Large intestine (tissue), 3 donors: ENCODE measurements around the gene LY6G6D. TPM values are rescaled to one million over a fixed set of nuclear protein-coding genes. Genes with fewer than 3 reads are reported as not detected.
A peak's percentile ranks its signal among the peaks of the same experiment; 100 is the strongest.

Experiments
- DNase-seq, 2 donors: peaks; one replicate each; pipeline versions ENCODE4 v3.0.0 to v3.0.0-alpha.2; 2013
- H3K27ac ChIP-seq: one replicate; pipeline ENCODE4 v1.5.1; 2013; ENCODE audit warnings: low read length
- H3K27me3 ChIP-seq: 2 replicates; pipeline ENCODE4 v1.6.1; 2013; ENCODE audit warnings: low read length; ENCODE audit not compliant: control insufficient read depth, insufficient read depth
- H3K36me3 ChIP-seq: 2 replicates; pipeline ENCODE4 v1.6.1; 2013; ENCODE audit warnings: low read length; ENCODE audit not compliant: control insufficient read depth, insufficient read depth
- H3K4me1 ChIP-seq: one replicate; pipeline ENCODE4 v1.6.1; 2013; ENCODE audit warnings: low read length; ENCODE audit not compliant: control insufficient read depth, insufficient read depth
- H3K4me3 ChIP-seq: one replicate; pipeline ENCODE4 v1.5.1; 2013; ENCODE audit warnings: low read length
- H3K9me3 ChIP-seq: one replicate; pipeline ENCODE4 v1.6.1; 2013; ENCODE audit warnings: mild to moderate bottlenecking, low read depth, low read length, moderate library complexity; ENCODE audit not compliant: control insufficient read depth
- WGBS: methylation state at CpG from one replicate; pipeline ENCODE4 v1.1.5; 2013; ENCODE audit warnings: low lambda C conversion rate; ENCODE audit not compliant: insufficient coverage; 5-methylcytosine and 5-hydroxymethylcytosine counted together
- polyA plus RNA-seq: library from polyadenylated mRNA; unstranded; fragments of 120-200 nt; gene quantifications from one replicate; pipeline ENCODE4 v1.2.1, GENCODE V29; 2013

LY6G6D gene
- polyA plus RNA-seq, 1 donor: 0.19 TPM

DNA sequence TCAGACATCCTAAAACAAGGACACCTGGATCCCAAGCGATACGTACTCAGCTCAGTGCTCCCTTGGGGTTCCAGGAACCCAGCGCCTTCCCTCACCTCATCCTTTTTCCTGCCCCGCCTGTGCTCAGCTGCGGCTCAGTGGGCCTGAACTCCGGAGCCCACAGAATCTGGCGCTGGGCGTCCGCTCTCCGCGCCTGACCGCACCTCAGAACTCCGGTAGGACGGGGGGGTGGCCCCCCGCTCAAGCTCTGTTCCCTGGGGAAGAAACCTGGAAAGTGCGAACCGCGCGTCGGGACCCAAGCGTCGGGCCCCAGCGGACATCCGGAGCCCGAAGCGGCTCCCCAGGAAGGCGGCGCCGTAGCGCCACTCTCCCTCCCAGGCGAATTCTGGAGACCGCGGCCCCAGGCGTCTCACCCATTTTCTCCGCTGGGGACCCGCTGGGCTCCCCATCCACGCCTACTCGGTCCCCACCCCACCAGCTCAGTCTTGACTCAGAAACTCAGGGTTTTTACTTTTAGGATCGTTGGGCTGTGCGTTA is 33.9 kb upstream of the LY6G6D start:
- peaks cover 15% of the 10 kb centered on the region for H3K4me1 ChIP-seq
- WGBS: no CpG with 5 or more reads among the region's 40 CpGs
- peaks cover 3% of the 10 kb centered on the region for H3K36me3 ChIP-seq
- no peaks in the 10 kb centered on the region for H3K9me3 ChIP-seq
- peak overlapping the region; percentile 53 for H3K4me3 ChIP-seq
- peak overlapping the region; percentile 71 for H3K27ac ChIP-seq
- H3K27me3 ChIP-seq: no peaks in the 10 kb centered on the region
- DNase-seq: peak in 1 of 2 donors; percentile 63

DNA sequence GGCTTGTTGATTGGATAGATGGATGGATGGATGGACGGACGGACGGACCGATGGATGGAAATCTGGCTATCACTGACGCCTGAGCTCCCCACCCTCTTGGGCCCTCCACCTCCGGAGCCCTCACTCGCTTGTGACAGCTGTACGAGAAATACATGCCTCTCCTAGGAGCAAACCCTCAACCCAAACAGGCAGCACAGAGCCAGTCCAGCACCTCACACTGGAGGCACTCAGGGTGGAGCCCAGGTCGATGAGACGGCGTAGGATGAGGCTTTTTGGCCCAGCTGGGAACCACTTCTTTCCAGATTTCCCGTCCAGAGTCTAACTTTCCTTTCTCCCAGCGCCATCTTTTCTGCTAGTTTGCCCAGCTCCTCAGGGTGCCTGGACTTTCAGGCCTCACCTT is 31.6 kb upstream of the LY6G6D start:
- Histone ChIP-seq H3K4me3 (peak overlapping the region; percentile 51), H3K36me3 (peaks cover 27% of the 10 kb centered on the region), H3K9me3 (no peaks in the 10 kb centered on the region), H3K27ac (peak overlapping the region; percentile 78), H3K27me3 (no peaks in the 10 kb centered on the region), H3K4me1 (peaks cover 15% of the 10 kb centered on the region)
- peak in 1 of 2 donors; percentile 47 for DNase-seq
- WGBS: no CpG with 5 or more reads among the region's 13 CpGs

DNA sequence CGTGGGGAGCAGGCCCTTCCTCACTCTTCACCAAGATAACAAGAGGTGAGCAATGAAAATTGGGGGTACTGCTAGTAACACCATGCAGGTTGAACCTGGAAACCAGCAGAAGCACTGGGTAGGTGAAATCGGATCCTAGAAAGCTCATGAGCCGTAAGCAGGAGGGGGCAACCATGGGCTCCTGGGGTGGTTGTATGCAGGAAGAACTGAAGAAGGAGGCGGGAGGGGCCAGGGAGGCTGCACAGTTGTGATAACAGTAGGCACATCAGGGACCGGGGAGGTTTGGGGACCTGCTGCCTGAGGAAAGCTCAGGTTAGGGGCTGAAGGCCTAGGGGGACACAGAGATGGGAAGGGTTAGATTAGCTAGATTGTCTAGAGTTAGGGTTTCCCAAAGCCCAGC is 28.7 kb upstream of the LY6G6D start:
- Histone ChIP-seq H3K27ac (no peak overlapping the region), H3K27me3 (no peaks in the 10 kb centered on the region), H3K4me3 (no peak overlapping the region), H3K4me1 (peaks cover 18% of the 10 kb centered on the region), H3K36me3 (peaks cover 54% of the 10 kb centered on the region), H3K9me3 (no peaks in the 10 kb centered on the region)
- no CpG with 5 or more reads among the region's 5 CpGs for WGBS
- DNase-seq: no peak

DNA sequence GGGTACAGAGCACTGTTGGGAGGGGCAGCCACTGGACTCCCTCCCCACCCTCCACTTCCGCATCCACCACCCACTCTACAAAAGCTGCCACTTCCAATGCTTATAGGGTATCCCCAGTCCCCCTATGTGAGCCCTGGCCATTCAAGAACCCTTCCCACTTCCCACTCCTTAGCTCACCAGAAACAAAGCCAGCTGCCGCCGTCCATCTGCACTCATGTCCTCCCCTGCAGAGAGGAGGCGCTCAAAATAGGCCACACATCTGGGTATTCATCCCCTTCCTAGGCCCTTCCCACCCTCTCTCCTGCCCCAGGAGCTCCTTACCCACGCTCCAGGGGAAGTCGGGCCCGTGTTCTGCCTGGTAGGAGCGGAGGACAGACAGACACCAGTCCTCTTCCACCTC is 27.8 kb upstream of the LY6G6D start:
- WGBS: no CpG with 5 or more reads among the region's 8 CpGs
- H3K36me3 ChIP-seq: peaks cover 60% of the 10 kb centered on the region

DNA sequence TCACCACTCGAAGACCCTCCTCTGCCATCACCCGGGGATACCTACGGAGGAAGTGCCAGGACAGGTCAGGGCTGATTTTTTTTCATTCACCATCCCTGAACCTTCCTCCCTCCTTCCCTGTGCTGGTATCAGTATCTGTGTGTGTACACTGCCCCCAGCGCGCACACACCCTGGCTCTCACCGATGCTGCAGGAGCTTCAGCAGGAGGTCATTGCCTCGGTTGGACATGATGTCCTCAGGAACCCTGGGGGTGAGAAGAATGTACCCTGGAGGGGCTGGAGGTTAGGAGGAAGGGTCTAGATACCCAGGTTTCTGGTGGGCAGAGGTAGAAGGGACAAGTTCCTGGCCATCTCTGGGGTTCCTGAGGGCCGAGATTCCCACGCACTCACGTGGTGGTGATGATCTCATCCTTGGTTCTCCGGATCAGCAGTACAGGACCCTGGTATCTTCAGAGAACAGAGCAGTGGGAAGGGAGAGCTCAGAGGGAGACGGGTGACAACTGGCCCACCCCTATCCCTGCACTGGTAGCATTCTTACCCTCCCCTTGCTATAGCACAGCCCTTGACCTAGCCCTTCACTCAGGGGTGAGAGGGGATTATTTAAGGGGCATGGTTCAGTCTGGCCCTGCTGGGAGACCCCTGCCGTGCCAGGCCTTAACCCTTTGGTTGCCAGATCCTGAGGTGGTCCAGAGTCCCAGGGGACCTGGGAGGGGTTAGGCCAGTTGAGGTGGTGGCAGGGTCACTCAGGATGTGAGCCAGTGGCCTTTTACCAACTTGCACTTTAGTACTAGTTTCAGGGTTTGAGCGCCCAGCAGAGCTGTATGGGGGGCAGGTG is 27.1 kb upstream of the LY6G6D start:
- Histone ChIP-seq H3K4me3 (no peak overlapping the region), H3K4me1 (peaks cover 18% of the 10 kb centered on the region), H3K9me3 (peaks cover 2% of the 10 kb centered on the region), H3K27ac (no peak overlapping the region), H3K36me3 (peaks cover 68% of the 10 kb centered on the region), H3K27me3 (no peaks in the 10 kb centered on the region)
- WGBS: no CpG with 5 or more reads among the region's 14 CpGs
- DNase-seq: no peak

More for the DNA sequence above, 27.8 kb upstream of the LY6G6D start:
- no peaks in the 10 kb centered on the region for H3K27me3 ChIP-seq
- no peak for DNase-seq
- H3K4me1 ChIP-seq: peaks cover 18% of the 10 kb centered on the region
- no peak overlapping the region for H3K4me3 ChIP-seq
- H3K27ac ChIP-seq: no peak overlapping the region
- H3K9me3 ChIP-seq: no peaks in the 10 kb centered on the region

DNA sequence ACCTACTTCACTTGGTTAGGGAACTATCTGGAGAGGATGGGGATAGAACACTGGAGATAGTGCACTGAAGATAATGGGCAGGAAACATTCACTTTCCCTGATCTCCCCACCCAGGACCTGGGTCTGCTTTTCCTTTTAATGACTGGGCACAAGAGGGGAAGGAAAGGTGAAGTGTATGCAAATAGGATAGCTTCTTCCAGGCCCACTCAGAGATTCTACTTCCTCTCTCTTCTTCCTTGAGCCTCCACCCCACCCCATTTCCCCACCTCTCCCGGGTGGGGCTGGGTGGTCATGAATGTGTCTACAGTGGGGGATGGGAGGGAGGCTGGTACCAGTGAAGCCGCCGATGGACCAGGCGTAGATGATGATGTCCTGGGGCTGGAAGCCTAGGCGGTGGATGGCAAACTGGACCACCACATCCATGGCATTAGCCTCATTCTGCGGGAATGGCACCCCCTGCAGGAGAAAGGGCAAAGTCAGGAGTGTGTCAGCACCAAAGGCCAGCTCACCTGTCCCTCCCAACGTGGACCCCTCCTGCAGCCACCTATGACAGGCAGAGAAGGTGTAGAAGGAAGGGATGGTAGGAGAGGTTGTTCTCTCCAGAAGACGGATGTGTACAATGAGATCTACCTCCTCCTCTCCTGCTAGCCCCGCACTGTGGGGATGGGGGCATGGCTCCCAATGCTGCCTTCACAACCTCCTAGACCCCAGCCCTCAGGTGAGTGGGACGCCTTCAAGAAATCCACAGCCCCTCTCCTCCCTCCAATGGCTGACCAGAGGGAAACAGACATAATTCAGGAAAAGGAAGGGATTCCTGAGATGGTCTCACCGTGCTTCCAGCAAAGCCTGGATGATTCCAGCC is 25.7 kb upstream of the LY6G6D start:
- no peak overlapping the region for H3K4me3 ChIP-seq
- H3K36me3 ChIP-seq: peaks cover 82% of the 10 kb centered on the region
- DNase-seq: no peak
- no peak overlapping the region for H3K27ac ChIP-seq
- H3K9me3 ChIP-seq: peaks cover 2% of the 10 kb centered on the region
- 60% methylated on average over 1 of the region's 11 CpGs for WGBS
- H3K4me1 ChIP-seq: peaks cover 13% of the 10 kb centered on the region
- no peaks in the 10 kb centered on the region for H3K27me3 ChIP-seq

DNA sequence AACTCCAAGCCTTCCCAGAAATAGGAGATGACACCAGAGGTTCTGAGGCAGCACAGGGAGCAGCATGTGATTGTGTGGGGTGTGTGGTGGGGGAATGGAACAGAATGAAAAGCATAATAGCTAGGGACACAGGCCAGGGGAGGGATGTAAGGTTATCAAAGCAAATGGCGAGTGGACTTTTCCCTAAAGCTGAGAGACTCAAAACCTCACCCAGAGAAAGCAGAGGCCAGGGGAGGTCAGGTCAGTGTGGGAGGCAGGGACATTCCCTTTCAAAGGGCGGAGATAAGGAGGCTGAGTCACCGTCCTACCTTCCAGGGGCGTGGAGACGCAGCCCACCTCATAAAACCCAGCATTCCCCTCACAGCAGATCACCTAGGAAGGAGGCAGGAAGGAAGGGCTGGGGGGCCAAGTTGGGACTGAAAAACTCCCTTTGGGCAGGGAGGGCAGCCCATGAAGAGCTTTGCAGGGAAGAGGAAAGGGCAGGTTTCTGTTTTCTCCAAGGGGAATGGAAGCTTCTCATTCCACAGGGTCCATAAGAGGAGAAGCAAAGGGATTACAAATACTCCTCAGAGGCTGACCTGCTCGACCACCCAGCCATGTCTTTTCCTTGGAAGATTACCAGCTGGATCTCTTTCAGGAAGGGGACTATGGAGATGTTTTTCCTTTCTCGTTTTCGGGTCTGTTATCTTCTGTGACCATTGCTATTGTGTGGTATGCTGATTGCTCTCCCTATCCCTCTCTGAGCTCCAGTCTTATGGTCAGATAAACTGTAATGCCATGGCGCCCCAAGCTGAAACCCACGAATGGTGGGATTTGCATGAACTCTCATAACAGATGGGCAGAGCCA is 24.7 kb upstream of the LY6G6D start:
- WGBS: no CpG with 5 or more reads among the region's 10 CpGs
- Histone ChIP-seq H3K9me3 (peaks cover 2% of the 10 kb centered on the region), H3K36me3 (peaks cover 91% of the 10 kb centered on the region)

DNA sequence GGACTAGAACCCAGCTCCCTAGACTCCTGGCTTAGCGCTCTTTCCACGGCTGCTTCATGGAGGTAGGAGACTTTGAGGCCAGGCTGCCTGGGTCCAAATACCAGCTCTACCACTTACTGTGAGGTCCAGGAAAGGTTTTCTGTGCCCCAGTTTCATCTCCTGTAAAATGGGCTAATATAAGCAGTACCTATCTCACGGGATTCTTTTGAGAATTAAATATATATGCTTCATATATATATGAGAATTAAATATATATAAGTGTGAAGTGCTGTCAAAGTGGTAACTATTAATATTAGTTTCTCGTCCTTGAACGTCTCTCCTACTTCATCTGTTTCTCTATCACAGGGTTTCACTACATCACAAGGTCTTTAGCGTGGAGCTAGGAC is 24.1 kb upstream of the LY6G6D start:
- no peak overlapping the region for H3K4me3 ChIP-seq
- no peaks in the 10 kb centered on the region for H3K27me3 ChIP-seq
- 80% methylated on average over 1 of the region's 6 CpGs for WGBS
- H3K4me1 ChIP-seq: peaks cover 13% of the 10 kb centered on the region
- peak overlapping the region; percentile 44 for H3K27ac ChIP-seq
- peaks cover 2% of the 10 kb centered on the region for H3K9me3 ChIP-seq
- peaks cover 92% of the 10 kb centered on the region for H3K36me3 ChIP-seq
- no peak for DNase-seq

More for the DNA sequence above, 24.7 kb upstream of the LY6G6D start:
- Histone ChIP-seq H3K4me3 (no peak overlapping the region), H3K4me1 (peaks cover 13% of the 10 kb centered on the region), H3K27me3 (no peaks in the 10 kb centered on the region), H3K27ac (peak overlapping the region; percentile 44)
- DNase-seq: peak; percentile 81 to 87

DNA sequence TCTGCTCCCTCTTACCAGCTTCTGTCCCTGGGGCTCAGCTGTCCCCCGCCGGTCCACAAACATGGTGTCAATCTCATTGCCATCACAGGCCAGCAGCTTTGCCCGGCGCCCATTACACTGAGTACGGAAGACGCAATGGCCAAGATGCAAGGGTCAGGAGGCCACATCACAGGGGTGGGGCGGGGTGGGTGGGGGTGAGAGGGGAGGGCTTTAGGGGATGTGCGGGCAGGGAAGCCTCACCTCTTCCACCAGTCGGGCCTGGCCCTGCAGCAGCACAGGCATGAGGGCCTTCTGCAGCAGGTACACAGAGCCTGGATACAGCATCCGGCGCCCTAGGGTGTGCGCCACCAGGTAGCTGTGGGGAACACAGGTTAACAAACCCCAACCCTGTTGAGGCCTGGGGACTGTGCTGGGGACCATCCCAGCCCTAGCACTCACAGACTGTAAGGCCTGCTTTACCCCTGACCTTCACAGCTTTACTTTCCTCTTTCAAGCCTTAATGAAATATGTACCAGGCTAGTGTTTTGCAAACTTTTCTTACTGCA is 23.5 kb upstream of the LY6G6D start:
- WGBS: no CpG with 5 or more reads among the region's 12 CpGs
- Histone ChIP-seq H3K4me1 (peaks cover 13% of the 10 kb centered on the region), H3K9me3 (peaks cover 2% of the 10 kb centered on the region), H3K36me3 (peaks cover 91% of the 10 kb centered on the region), H3K4me3 (no peak overlapping the region), H3K27me3 (no peaks in the 10 kb centered on the region), H3K27ac (no peak overlapping the region)
- DNase-seq: no peak
